Activated CD8-positive, alpha-beta T cell treated with anti-CD3 and anti-CD28 coated beads, Interleukin-2, amount 10 ng/mL, durations not matched to agents 7 days and 5 days (primary cell): ENCODE measurements around the gene SH2B3. TPM values are rescaled to one million over a fixed set of nuclear protein-coding genes. Genes with fewer than 3 reads are reported as not detected.
A peak's percentile ranks its signal among the peaks of the same experiment; 100 is the strongest.

Experiments used
- ATAC-seq: fragments of 150-1000 bp; cut with Tn5 transposase; one replicate; pipeline ENCODE4 v1.10.0; 2021; ENCODE audit warnings: moderate library complexity
- CTCF ChIA-PET: fragments of 350-600 bp; sonication (Branson Sonifier 250); formaldehyde crosslinking; loops from one replicate; lab custom pipeline; 2021; ENCODE audit warnings: antibody characterized with exemption; lab: Charles Lee
- POLR2A ChIA-PET: fragments of 350-600 bp; sonication (Branson Sonifier 250); formaldehyde crosslinking; loops from one replicate; lab custom pipeline; 2021; ENCODE audit warnings: antibody characterized with exemption; lab: Charles Lee
- DNase-seq: peaks from one replicate; pipeline ENCODE4 v3.0.0-alpha.2; 2020
- H3K27ac Mint-ChIP-seq: one replicate; pipeline ENCODE4 v1.8.0; 2021; ENCODE audit warnings: mild to moderate bottlenecking, mixed read lengths
- H3K27me3 Mint-ChIP-seq: one replicate; pipeline ENCODE4 v1.8.0; 2021; ENCODE audit warnings: low read depth, mixed read lengths
- H3K36me3 Mint-ChIP-seq: one replicate; pipeline ENCODE4 v1.8.0; 2021; ENCODE audit warnings: low read depth, mixed read lengths
- H3K4me1 Mint-ChIP-seq: one replicate; pipeline ENCODE4 v1.8.0; 2021; ENCODE audit warnings: low read depth, mixed read lengths
- H3K4me3 Mint-ChIP-seq: one replicate; pipeline ENCODE4 v1.8.0; 2021; ENCODE audit warnings: mild to moderate bottlenecking, mixed read lengths
- H3K9me3 Mint-ChIP-seq: one replicate; pipeline ENCODE4 v1.8.0; 2022; ENCODE audit warnings: mixed read lengths; ENCODE audit not compliant: insufficient read depth
- total RNA-seq, 2 experiments: library from RNA; stranded (reverse); gene quantifications; one replicate each; pipeline ENCODE4 v1.2.3, GENCODE V29; 2021

Gene SH2B3
- total RNA-seq, 2 experiments from 2014 or later: 49.9 to 50.9 TPM

DNA sequence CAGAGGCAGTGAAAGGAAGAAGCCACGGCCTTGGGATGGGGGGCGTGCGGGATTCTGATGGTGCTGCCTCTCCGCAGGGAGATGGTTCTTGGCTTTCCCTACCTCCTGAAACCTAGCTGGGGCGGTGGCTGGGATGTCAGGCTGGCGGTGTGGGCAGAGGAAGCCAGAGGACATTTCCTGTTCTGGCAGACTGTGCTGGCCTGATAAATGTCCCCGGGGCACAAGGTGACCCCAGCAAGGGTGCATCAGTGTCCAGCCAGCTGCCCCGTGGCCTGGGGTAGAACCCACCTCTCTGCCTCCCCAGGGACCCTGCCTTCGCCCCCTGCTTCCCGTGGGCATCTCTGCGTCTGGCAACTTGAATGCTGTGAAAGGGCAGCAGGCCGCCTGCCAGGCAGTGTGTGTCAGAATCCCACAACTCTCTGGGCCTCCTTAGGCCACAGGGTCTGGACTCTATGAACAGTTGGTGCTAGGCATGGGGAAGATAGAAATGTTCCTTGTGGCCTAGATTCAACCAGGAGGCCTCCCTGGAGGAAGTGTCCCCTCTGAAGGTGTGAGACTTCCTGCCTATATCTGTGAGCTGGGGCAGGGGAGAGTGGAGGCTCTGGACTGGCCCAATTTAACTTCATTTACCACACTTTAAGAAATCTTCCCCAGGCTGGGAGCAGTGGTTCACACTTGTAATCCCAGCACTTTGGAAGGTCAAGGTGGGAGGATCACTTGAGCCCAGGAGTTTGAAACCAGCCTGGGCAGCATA is 4.9 kb downstream of the SH2B3 start:
- ATAC-seq (no peak), DNase-seq (no peak)
- Mint-ChIP-seq H3K4me1 (peaks cover 73% of the 10 kb centered on the region), H3K36me3 (peaks cover 48% of the 10 kb centered on the region), H3K27ac (peak overlapping the region; percentile 91), H3K27me3 (no peaks in the 10 kb centered on the region), H3K4me3 (peak overlapping the region; percentile 28), H3K9me3 (no peaks in the 10 kb centered on the region)
- POLR2A ChIA-PET: interaction anchor here (0.8 to 5.1 kb wide), 3 partner anchors 20 to 41 kb away, joined by 3 to 22 read pairs (median 4); no protein-coding TSS in a partner anchor
- CTCF ChIA-PET: interaction anchor here (0.8 to 24.7 kb wide), 8 partner anchors 11 to 40 kb away, joined by 3 to 1088 read pairs (median 9); no protein-coding TSS in a partner anchor

DNA sequence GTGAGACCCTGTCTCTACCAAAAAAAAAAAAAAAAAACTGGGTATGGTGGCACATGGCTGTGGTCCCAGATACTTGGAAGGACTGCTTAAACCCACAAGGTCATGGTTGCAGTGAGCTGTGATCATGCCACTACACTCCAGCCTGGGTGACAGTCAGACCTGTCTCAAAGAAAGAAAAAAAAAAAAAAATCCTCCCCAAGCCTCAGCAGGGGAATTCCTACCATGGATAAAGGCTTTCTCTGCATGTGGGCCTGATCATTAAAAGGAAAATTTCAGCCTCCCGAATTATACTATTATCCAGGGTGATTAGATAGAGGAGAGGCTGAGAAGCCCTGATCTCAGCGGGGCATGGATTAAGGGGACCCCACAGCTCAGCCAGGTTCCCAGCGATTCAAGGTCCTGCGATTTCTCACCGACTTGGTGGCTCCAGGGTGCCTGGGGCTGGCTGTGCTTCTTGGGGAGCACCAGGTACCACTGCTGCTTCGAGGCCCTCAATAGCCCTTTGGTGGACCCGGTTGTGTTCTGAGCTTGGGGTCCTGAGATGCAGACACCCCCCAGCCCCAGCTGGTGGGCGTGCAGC is 5.6 kb downstream of the SH2B3 start:
- ChIA-PET CTCF (interaction anchor here (1.3 to 24.7 kb wide), 8 partner anchors 10 to 39 kb away, joined by 3 to 1088 read pairs (median 9); no protein-coding TSS in a partner anchor), POLR2A (interaction anchor here (0.8 to 5.1 kb wide), 5 partner anchors 19 to 275 kb away, joined by 3 to 22 read pairs (median 5); partner anchors contain the start of genes ACAD10 and BRAP)
- DNase-seq (no peak), ATAC-seq (no peak)
- Mint-ChIP-seq H3K4me1 (peaks cover 77% of the 10 kb centered on the region), H3K36me3 (peaks cover 50% of the 10 kb centered on the region), H3K9me3 (no peaks in the 10 kb centered on the region), H3K27me3 (no peaks in the 10 kb centered on the region), H3K4me3 (peak overlapping the region; percentile 28), H3K27ac (peak overlapping the region; percentile 91)

DNA sequence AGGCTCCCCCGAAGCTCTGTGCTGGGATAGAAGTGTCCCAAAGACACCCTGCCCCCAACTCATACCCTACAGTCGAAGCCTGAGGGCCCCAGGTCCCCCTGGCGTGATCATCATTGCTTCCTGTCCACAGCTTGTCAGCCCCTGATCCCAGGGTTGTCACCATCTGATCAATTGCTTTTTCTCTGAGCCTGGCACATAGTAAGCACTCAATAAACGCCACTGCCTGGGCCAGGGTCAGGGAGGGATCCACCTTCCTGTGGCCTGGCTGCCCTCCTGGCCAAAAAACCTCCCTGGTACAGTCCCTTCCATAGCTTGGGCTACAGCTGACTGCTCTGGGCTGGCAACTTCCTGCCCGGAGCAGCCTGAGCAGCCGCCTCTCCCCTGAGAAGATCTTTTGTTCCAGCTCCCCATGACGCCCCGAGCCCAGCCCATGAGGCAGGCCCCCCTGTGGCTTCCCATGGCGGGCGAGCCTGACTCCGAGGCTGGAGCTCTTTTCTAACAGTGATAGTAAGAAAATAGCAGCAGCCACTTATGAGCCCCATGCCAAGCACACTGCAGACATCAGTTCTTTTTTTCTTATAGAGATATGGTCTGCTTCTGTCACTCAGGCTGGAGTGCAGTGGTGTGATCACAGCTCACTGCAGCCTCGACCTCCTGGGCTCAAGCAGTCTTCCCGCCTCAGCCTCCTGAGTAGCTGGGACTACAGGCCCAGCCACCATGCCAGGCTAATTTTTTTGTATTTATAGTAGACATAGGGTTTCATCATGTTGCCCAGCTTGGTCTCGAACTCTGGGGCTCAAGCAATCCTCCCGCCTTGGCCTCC is 6.5 kb downstream of the SH2B3 start:
- Mint-ChIP-seq H3K36me3 (peaks cover 46% of the 10 kb centered on the region), H3K4me1 (peaks cover 82% of the 10 kb centered on the region), H3K4me3 (peak overlapping the region; percentile 12), H3K27ac (peak overlapping the region; percentile 91), H3K9me3 (no peaks in the 10 kb centered on the region), H3K27me3 (no peaks in the 10 kb centered on the region)
- ATAC-seq (peak; percentile 59), DNase-seq (no peak)
- POLR2A ChIA-PET: interaction anchor here (0.6 to 1.6 kb wide), 11 partner anchors 9 to 1696 kb away, joined by 3 to 6 read pairs (median 4); partner anchors contain the start of genes ACAD10 and BRAP
- CTCF ChIA-PET: interaction anchor here (1.3 to 24.7 kb wide), 12 partner anchors 7 to 39 kb away, joined by 3 to 1088 read pairs (median 8); no protein-coding TSS in a partner anchor

DNA sequence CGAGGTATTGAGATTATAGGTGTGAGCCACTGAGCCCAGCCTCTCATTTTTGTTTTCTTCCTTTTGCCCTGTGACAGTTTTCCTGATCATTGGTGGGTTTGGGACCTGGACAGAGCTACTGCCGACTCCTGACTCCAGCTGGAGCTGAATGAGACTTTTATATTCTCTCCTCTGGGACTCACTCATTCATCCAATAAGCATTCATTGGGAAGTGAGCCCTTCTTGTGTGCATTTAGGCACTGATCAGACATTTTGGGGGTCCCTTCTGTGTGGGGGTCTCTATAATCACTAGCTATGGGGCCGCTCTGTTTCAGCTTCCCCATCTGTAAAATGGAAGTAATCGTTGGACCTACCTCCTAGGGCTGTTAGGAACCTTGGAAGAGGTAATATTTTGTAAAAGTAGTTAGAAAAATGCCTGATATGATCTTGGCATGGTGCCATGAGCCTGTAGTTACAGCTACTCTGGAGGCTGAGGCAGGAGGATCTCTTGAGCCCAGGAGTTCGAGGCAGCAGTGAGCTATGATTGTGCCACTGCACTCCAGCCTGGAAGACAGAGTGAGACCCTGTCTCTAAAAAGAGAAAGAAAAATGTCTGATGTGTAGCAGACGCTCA is 7.2 kb downstream of the SH2B3 start:
- Mint-ChIP-seq H3K4me1 (peaks cover 80% of the 10 kb centered on the region), H3K27me3 (no peaks in the 10 kb centered on the region), H3K4me3 (no peak overlapping the region), H3K27ac (peak overlapping the region; percentile 91), H3K36me3 (peaks cover 44% of the 10 kb centered on the region), H3K9me3 (no peaks in the 10 kb centered on the region)
- no peak for ATAC-seq
- POLR2A ChIA-PET: interaction anchor here (0.6 to 1.6 kb wide), 7 partner anchors 8 to 1695 kb away, joined by 3 to 4 read pairs (median 4); no protein-coding TSS in a partner anchor
- CTCF ChIA-PET: interaction anchor here (1.5 to 24.7 kb wide), 10 partner anchors 8 to 38 kb away, joined by 5 to 1088 read pairs (median 8); no protein-coding TSS in a partner anchor
- no peak for DNase-seq

DNA sequence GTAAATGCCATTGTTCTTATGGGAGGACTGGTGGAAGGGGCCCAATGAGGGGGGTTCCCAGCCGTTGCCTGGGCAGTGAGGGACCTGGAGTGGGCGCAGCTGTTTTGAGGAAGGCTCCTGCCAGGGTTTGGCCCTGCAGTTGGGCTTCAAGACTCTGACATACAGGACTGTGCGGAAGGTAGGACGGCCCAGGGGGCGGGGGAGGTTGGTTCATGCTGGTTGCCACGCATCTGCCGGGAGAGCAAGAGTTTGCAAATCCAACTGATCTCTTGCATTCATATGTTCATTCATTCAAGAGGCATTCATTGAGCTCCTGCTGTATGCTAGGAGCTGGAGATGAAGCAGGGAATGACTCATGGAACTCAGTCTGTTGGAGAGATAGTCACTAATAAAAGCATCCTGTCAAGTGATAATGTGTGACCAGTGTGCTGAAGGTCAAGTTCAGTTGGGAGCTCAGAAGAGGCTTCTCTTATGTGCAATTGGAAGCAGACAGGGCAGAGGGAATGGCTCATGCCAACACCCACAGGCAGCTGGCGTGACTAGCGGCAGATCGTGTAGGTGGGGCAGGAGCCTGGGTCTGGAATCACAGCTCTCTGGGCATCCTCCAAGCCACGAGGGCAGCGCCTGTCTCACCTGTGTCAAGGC is 7.8 kb downstream of the SH2B3 start:
- ATAC-seq (no peak), DNase-seq (no peak)
- no peak overlapping the region for H3K4me3 Mint-ChIP-seq
- H3K9me3 Mint-ChIP-seq: no peaks in the 10 kb centered on the region
- H3K27me3 Mint-ChIP-seq: no peaks in the 10 kb centered on the region
- peaks cover 74% of the 10 kb centered on the region for H3K4me1 Mint-ChIP-seq
- H3K36me3 Mint-ChIP-seq: peaks cover 41% of the 10 kb centered on the region
- POLR2A ChIA-PET: interaction anchor here (1.2 to 1.6 kb wide), 3 partner anchors 8 to 16 kb away, joined by 3 to 4 read pairs (median 4); no protein-coding TSS in a partner anchor
- peak overlapping the region; percentile 91 for H3K27ac Mint-ChIP-seq
- CTCF ChIA-PET: interaction anchor here (1.5 to 24.7 kb wide), 8 partner anchors 9 to 37 kb away, joined by 5 to 1088 read pairs (median 8); no protein-coding TSS in a partner anchor

DNA sequence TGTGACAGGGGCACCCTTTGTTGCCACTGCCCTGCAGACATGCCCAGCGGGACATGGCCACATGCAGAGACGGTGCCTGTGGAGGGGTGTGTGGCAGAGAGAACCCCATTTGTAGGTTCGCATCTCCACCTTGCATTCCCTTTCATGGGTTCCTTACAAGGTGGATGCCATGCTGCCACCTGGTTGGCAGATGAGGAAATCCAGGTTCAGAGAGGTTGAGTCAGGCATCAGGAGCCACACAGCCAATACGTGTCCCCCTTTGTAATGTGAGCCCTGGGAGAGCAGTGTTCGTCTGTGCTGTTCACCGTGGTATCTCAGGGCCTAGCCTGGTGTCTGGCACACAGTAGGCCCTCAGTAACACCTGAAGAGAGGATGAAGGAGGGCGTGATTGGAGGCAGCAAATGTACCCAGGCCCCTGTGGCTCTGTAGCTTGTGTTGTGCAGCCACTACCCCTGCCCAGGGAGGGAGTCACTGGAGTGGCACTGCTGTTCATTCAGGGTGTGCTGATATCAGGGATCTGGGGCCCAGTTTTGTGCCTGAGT is 9.1 kb downstream of the SH2B3 start:
- Mint-ChIP-seq H3K4me1 (peaks cover 63% of the 10 kb centered on the region), H3K36me3 (peaks cover 40% of the 10 kb centered on the region), H3K27ac (peak overlapping the region; percentile 73), H3K4me3 (no peak overlapping the region), H3K9me3 (no peaks in the 10 kb centered on the region), H3K27me3 (no peaks in the 10 kb centered on the region)
- ATAC-seq: no peak
- no peak for DNase-seq
- POLR2A ChIA-PET: no interaction called here
- CTCF ChIA-PET: interaction anchor here (1.1 to 24.7 kb wide), 3 partner anchors 15 to 36 kb away, joined by 3 to 1088 read pairs (median 16); no protein-coding TSS in a partner anchor

DNA sequence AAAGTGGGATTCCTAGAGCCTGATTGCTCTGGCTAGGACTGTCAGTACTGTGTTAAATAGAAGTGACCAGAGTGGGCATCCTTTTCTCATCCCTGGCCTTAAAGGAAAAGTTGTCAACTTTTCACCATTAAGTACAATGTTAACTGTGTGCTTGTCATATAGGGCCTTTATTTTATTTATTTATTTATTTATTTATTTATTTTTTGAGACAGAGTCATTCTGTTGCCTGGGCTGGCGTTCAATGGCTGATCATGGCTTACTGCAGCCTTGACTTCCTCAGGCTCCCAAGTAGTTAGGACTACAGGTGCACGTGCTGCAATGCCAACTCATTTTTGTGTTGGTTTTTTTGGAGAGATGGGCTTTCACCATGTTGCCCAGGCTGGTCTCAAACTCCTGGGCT is 11.6 kb downstream of the SH2B3 start:
- DNase-seq: no peak
- no peak for ATAC-seq
- Mint-ChIP-seq H3K4me3 (no peak overlapping the region), H3K27me3 (no peaks in the 10 kb centered on the region), H3K4me1 (peaks cover 52% of the 10 kb centered on the region), H3K27ac (no peak overlapping the region), H3K9me3 (no peaks in the 10 kb centered on the region), H3K36me3 (peaks cover 54% of the 10 kb centered on the region)
- ChIA-PET CTCF (interaction anchor here (1.6 kb wide), 1 partner anchor 20 kb away, joined by 4 read pairs; no protein-coding TSS in a partner anchor), POLR2A (no interaction called here)

DNA sequence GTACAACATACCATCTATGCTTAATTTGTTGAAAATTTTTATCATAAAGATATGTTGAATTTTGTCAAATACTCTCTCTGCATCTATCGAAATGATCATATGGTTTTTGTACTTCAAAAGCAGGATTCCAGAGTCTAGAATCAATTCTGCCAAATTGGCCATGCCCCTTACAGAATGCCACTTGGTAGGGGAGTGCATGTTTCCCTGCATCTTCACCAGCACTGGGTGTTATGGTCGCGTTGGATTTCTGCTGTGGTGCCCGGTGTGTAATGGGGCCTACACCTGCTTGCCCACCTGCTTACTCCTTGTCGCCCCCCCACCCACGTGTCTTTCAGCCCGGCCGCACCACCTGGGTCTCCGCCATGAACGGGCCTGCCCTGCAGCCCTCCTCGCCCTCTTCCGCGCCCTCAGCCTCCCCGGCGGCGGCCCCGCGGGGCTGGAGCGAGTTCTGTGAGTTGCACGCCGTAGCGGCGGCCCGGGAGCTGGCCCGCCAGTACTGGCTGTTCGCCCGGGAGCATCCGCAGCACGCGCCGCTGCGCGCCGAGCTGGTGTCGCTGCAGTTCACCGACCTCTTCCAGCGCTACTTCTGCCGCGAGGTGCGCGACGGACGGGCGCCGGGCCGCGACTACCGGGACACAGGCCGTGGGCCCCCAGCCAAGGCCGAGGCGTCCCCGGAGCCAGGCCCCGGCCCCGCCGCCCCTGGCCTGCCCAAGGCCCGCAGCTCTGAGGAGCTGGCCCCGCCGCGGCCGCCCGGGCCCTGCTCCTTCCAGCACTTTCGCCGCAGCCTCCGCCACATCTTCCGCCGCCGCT is 12.3 kb downstream of the SH2B3 start:
- peaks cover 49% of the 10 kb centered on the region for H3K4me1 Mint-ChIP-seq
- POLR2A ChIA-PET: no interaction called here
- peaks cover 58% of the 10 kb centered on the region for H3K36me3 Mint-ChIP-seq
- DNase-seq (no peak), ATAC-seq (no peak)
- CTCF ChIA-PET: no interaction called here
- H3K4me3 Mint-ChIP-seq: no peak overlapping the region
- H3K27ac Mint-ChIP-seq: no peak overlapping the region
- no peaks in the 10 kb centered on the region for H3K27me3 Mint-ChIP-seq
- no peaks in the 10 kb centered on the region for H3K9me3 Mint-ChIP-seq

DNA sequence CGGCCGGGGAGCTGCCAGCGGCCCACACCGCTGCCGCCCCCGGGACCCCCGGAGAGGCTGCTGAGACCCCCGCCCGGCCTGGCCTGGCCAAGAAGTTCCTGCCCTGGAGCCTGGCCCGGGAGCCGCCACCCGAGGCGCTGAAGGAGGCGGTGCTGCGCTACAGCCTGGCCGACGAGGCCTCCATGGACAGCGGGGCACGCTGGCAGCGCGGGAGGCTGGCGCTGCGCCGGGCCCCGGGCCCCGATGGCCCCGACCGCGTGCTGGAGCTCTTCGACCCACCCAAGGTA is 12.8 kb downstream of the SH2B3 start:
- Mint-ChIP-seq H3K4me1 (peaks cover 46% of the 10 kb centered on the region), H3K36me3 (peaks cover 54% of the 10 kb centered on the region), H3K27me3 (no peaks in the 10 kb centered on the region), H3K9me3 (no peaks in the 10 kb centered on the region), H3K27ac (no peak overlapping the region), H3K4me3 (no peak overlapping the region)
- no peak for ATAC-seq
- CTCF ChIA-PET: no interaction called here
- no peak for DNase-seq
- POLR2A ChIA-PET: interaction anchor here (0.7 kb wide), 1 partner anchor 95 kb away, joined by 3 read pairs; no protein-coding TSS in a partner anchor

DNA sequence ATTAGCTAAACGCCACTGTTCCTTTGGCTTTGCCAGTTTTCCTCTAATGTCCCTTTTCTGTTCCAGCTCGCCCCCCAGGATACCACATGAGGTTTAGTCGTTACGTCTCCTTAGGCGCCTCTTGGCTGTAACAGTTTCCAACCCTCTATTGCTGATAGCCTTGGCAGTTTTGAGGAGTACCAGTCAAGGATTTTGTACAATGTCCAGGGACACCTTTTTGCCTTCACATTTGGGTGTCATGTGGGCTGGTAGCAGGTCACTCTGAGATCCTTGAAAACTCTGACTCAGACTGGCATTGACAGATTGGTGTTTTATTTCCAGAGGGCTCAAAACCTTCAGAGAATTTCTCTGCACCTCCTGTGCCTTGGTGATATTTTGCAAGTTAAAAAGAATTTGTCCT is 14.1 kb downstream of the SH2B3 start:
- Mint-ChIP-seq H3K9me3 (no peaks in the 10 kb centered on the region), H3K4me3 (no peak overlapping the region), H3K27me3 (no peaks in the 10 kb centered on the region), H3K4me1 (peaks cover 42% of the 10 kb centered on the region), H3K27ac (no peak overlapping the region), H3K36me3 (peaks cover 54% of the 10 kb centered on the region)
- ATAC-seq (no peak), DNase-seq (no peak)
- POLR2A ChIA-PET: no interaction called here
- CTCF ChIA-PET: interaction anchor here (0.6 to 3.3 kb wide), 3 partner anchors 8 to 54 kb away, joined by 3 to 8 read pairs (median 7); no protein-coding TSS in a partner anchor
